ENCODE data around the gene MAPK10.
"Not testable (repeated sequence)": the region's sequence is repeated elsewhere in the genome, so short reads cannot be mapped to it uniquely, and the experiment has no call there.

Gene MAPK10

DNA sequence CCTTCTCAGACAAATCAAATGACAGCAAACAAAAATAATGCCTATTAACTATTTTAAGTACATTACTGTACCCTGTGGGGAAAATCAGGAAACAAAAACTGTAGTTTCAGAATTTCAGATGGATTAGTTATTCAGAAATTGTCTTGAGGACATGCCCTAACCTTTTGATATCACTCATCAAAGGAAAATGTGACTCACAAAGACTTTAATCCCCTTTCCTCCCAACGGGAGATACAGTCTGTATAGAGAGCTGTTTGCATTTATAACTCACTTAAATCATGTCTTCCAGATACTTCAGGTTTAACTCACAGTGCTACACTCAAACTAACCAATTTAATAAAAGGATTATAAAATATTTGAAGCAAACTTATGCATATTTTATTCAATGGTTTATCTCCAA is 304.0 kb downstream of the MAPK10 start:
- FAIRE-seq (no peak), DNase-seq (ENCODE audit: extremely low spot score, insufficient read length, low read depth) (no peak)

DNA sequence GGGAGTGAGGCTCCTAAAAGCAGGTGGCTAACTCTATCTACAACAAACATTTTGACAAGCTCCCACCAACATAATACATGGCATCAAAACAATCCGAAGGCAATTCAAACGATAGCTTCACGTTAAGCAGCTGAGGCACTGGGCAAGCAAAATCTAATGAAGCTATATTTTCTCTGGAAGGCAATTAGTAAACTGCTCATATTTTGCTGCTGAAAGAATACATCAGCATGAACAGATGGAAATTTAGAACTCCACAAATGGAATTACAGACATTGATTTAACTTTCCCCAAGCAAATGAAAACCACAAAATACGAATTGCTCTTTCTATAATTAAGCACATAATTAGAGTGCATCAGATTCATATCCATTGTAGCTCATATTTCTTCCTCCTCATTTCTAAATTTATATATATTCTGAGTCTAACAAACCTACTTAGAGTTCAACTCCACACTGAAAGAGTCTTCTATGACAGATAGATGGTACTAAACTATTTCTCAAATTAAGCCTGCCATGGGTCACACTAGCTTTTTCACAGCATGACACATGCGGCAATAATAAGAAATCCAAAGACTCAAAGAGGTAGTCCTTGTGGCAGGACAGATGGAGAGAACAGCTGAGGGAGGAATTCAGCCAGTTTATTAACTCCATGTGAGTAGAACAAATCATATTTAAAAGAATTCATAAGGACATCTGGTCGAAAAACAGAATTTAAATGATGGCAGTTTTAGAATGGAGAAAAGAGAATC is 305.4 kb downstream of the MAPK10 start:
- FAIRE-seq (no peak), DNase-seq (ENCODE audit: extremely low spot score, insufficient read length, low read depth) (no peak)

DNA sequence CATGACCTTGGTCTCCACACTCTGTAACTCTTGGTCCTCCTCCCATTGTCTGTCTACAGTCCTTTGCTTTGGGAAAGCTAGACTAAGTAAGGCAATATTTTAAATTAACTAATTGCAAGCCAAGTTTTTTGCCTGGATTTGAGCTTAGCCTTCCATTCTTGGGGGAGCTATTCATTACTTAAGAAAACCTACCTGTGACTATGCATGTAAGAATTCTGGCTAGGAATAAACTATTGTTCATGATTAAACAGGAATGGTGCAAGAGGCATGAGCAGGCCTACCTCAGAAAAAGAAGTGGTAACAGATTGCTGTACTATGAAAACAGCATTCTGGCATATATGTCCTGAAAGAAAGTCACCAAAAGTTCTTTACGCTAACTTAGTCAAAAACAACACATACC is 309.4 kb downstream of the MAPK10 start:
- FAIRE-seq (no peak), DNase-seq (ENCODE audit: extremely low spot score, insufficient read length, low read depth) (no peak)

DNA sequence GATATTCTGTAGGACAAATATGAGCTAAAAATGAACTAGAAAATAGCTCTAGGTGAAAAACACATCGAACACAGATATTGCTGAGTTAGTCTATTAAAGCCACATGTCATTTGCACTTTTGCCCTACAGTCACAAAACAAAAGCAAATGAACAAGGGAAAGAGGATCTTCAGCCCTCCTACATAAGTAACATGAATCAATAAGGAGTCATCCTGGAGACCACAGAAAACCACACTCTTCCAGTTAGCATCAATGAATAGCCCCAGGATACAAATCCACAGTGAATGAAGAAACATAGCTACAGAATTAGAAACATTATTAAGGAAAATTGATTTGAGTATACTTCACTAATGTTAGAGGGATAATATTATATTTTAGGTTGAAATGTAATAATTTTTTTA is 311.4 kb downstream of the MAPK10 start:
- FAIRE-seq (no peak), DNase-seq (ENCODE audit: extremely low spot score, insufficient read length, low read depth) (no peak)

DNA sequence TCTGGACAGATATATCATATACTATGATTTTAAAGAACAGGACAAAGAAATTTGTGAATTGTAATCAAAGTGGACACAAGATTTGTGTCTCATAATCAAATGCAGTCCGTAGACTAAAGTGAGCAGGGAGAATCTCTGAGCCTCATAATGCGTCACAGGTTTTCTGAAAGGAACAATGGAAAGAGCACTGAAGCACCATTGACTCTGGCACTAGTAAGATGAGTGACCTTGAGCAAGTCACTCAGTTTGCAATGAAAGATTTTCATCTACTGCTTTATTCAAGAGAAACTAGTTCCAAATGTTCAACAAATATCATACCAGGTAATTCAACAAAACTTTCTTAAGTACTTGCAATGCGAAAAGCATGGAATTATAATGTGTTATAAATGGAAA is 315.3 kb downstream of the MAPK10 start:
- no peak for DNase-seq (ENCODE audit: extremely low spot score, insufficient read length, low read depth)
- FAIRE-seq, result no peak

DNA sequence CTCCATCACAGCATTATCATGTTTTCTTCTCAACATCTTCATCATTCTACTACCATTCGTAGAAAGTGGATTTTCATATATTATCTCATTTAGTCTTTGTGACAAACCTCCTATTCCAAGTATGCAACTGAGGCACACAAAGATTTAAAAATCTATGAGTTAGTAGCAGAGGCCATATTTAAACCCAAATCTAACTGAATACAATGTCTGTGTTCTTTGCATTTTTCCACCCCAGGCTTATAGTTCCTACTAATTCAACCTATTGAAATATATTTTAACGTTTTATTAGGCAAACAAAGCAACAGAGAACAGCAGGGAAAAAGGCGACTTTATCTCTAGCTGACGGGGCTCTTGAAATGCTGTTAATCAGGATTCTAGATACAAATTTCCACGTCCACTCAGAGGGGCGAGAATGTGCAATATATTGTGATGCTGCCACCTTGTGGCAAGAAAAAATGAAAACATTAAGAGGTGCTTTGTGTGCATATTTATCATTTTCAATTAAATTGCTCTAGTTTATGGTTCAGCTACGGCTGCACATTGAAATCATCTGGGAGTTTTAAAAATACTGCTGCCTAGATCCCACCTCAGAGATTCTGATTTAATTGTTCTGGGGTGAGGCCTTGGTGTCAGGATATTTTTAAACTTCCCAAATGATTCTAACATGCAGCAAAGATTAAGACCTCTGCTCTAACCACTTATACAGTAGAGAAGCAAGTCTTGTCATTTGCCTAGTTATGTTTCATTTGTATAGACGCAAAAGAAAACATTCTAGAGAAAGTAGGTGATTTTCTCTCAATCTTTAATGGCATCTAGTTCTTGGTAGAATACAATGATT is 315.9 kb downstream of the MAPK10 start:
- FAIRE-seq, result peak; percentile 81
- no peak for DNase-seq (ENCODE audit: extremely low spot score, insufficient read length, low read depth)

DNA sequence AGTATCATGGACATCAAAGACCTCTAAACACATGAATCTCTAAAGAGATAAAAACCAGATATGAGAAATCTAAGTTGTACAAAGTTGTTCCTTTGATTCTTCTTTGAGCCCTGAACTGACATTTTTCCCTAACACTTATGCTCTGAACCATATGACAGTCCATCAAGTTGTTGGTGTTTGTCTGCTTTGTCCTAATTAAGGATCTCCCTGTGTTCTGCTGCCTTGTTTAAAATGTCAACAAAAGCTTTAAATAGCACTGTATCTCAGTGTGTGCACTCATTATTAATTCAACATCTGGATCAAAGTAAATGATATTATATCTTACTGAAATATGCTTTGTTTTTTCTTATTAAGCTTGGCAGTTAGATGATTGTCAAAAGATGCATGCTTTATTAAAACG is 321.8 kb downstream of the MAPK10 start:
- FAIRE-seq, result no peak

DNA sequence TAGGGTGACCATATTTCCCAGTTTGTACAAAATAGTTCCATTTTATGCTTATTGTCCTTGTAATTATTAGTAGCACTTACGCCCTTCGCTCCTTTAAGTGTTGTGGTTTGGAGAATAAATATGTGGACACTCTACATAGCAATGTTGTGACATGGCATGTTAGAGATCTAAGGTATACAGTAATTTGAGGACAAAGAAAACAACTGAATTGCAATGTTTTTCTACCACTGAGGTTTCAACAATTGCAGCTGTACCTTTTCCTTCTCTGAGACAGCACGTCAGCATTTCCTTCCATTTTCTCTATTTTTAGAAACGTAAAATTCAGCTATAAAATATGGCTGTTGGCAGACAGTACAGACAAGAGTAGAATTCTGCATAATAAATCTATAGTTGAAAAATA is 323.1 kb downstream of the MAPK10 start:
- no peak for FAIRE-seq
- DNase-seq (ENCODE audit: extremely low spot score, insufficient read length, low read depth), result no peak

More for the DNA sequence above, 321.8 kb downstream of the MAPK10 start:
- no peak for DNase-seq (ENCODE audit: extremely low spot score, insufficient read length, low read depth)

DNA sequence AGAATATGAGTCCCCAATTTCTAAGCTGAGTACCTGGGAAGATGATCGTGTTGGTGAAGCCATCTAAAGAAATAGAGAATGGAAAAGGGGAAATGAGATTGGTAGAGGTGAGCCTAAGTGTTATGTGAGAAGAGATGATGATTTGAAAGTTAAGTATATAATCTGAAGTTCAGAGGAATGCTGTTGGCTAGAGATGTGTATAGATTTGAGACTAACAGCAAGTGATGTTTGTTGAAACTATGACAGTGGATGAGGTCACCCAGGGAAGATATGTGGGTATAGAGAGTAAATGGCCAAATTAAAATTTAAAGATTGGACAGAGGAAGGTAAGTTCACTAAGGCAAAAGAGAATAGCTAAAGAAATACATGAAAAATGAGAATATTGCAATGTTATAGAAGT is 324.2 kb downstream of the MAPK10 start:
- DNase-seq (ENCODE audit: extremely low spot score, insufficient read length, low read depth) (no peak), FAIRE-seq (no peak)

DNA sequence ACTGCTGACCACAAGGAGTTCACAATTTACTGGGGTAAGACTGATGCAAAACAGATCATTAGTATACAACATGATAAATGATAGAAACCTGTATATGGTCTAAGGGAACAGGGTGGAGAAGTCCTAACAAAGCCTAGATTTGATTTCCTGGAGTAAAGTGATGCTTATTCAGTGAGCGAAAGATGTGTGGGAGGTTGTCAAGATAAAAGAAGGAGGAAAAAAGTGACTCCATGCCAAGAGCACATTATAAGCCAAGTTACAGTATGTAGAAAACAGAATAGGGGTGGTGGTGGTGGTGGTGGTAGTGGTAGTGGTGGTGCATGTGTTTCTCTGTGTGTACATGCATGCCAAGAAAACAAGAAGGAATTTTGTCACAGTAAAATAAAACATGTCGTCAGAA is 325.2 kb downstream of the MAPK10 start:
- DNase-seq (ENCODE audit: extremely low spot score, insufficient read length, low read depth), result no peak
- no peak for FAIRE-seq

DNA sequence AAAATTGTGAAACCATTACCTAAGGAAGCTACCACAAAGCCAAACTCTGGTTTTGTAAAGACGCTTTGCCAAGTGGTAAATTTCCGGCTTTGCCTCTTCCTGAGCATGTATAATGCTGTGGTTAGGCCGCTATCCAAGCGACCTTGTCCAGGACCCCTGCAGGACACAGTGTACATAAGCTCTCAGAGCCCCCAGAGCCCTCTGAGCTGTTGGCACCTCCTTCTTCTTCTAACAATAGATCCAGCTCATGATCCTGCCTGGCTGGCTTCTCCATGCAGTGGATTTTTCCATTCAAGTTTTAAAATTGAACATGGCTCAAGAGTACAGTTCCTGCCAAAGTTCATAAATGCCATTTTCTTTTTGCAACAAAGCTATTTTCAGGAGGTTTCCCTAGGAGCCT is 326.7 kb downstream of the MAPK10 start:
- no peak for FAIRE-seq
- no peak for DNase-seq (ENCODE audit: extremely low spot score, insufficient read length, low read depth)

DNA sequence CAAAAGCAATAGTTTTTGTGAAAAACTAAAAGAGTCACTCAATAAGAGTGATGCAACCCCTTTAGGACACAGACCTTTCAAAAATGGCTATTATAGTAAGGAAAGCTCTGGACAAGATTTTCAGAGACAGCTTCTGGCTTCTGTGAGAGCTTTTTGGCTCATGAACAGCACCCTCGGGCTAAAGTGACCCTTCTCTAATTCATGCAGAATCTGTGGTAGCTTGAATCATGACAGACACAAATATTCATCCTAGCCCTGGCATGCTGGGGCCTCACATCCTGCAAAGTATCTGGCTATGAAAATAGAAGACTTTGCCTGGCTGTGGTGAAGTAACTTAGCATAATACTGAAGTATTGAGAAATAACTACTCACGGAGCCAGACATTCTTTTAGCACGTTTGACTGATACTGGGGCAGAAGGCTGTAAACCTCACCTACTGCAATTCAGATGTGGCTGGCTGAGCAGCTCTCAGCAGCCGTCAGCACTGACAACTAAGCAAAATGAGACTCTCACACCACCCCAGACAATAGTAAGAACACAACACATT is 327.3 kb downstream of the MAPK10 start:
- no peak for DNase-seq (ENCODE audit: extremely low spot score, insufficient read length, low read depth)
- no peak for FAIRE-seq

DNA sequence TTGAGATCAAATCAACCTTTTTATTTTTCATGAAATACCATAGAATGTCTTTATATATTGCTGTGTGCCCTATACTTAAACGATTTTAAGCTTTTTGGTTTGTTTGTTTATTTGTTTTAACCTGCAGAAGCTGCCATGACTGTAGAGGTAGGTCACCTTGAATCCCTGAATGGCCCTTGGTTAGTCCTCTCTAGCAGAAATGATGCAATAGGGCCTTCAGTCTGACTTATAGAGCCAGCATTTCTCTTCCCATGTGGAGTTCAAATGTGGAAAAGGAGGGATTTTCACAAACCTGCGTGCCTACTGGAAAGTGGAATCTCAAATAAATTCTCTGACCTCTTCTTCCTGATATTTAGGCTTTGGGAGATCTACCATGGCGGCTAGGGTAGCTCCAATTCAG is 327.9 kb downstream of the MAPK10 start:
- FAIRE-seq, result no peak

DNA sequence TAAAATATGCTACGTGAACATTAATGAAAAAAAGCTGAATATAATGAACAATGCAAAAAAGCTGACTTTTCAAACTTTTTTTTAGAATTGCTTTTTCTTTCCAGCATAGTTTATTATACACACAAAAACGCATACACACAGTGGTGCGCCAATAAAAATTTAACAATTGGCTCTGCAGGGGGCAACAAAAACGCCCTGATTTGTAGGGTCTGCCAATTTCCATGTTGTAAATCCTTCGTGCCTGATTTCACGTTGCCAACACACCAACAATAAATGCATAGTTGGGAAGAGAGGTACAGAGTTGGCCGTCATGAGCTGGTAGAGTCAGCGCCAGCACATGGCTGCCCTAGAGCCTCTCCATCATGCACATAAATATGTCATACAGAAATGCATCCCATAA is 333.1 kb downstream of the MAPK10 start:
- FAIRE-seq, result no peak
- no peak for DNase-seq (ENCODE audit: extremely low spot score, insufficient read length, low read depth)

More for the DNA sequence above, 327.9 kb downstream of the MAPK10 start:
- DNase-seq (ENCODE audit: extremely low spot score, insufficient read length, low read depth), result no peak

DNA sequence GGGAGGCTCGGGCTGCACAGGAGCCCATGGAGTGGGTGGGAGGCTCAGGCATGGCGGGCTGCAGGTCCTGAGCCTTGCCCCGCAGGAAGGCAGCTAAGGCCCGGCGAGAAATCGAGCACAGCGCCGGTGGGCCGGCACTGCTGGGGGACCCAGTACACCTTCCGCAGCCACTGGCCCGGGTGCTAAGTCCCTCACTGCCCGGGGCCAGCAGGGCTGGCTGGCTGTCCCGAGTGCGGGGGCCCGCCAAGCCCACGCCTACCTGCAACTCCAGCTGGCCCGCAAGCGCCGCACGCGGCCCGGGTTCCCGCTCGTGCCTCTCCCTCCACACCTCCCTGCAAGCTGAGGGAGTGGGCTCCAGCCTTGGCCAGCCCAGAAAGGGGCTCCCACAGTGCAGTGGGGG is 338.2 kb downstream of the MAPK10 start:
- not testable (repeated sequence) for DNase-seq (ENCODE audit: extremely low spot score, insufficient read length, low read depth); FAIRE-seq

DNA sequence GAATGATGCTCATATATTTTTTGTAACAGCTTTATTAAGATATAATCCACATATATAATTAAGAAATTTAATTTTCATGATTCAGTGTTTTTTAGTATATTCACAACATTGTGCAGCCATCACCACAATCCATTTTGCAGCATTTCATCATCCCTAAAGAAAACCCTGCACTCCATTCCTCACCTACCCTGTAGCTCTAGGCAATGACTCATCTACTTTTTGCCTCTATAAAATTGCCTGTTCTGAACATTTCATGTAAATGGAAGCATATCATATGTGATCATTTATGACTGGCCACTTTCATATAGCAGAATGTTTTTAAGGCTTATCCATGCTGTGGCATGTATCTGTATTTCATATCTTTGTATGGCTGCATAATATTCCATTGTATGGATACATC is 339.9 kb downstream of the MAPK10 start:
- DNase-seq (ENCODE audit: extremely low spot score, insufficient read length, low read depth), result no peak
- no peak for FAIRE-seq

DNA sequence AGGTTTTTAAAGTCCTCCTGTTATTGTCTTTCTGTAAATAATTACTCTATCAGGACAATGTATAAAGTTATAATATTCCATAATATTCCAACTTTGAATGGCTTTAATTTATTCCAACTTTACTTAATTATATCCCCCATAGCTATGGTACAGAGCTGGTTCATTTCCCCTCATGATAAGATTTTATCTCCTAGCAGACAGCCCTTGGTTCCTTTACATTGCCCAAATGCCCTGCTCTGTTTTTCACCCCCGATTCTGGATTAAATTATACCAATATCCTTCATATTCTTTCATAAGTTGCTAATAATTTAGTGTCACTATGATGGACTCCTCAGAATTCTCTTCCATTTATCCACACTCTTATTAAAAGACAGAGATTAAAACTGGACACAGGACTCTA is 340.5 kb downstream of the MAPK10 start:
- FAIRE-seq, result no peak

DNA sequence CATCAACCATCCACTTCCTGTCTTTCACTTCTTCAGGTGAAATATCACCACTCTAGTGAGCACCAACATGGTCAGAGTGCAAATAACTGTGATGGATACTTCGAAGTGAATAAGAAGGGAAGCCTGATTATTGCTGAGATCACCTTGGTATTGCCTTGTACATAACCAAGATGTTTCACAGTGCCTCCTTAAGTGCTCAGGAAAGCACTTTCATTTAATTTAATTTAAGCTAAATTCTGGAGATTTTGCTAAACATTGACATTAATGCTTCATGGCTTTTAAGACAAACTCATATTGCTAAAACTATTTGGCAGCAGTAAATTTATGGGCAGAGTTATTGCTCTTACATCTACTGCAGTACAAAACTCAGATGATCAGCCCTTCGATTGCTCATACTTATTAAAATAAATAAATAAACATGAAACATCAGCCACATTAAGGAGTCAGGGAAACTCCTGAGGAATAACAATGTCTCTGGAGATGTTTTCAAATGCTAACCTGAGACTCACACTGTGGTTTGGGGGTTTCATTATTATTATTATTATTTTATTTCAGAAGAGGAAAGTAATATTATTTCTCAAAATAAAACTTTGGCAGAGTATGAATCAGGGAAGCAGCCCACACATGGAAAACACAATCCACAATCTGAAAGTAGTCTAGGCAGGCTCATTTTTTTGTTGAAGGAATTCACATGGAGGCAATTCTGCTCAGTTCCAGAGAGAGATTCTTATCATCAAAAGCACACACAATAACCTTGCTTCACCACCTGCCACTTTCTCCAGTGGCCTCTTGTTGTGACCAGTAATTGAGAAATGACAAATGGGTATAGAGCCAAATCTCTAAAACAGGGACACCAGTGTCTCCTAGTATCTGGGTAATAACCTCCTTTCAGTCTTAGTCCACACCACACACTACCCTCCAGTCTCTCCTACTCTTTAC is 344.2 kb downstream of the MAPK10 start:
- DNase-seq (ENCODE audit: extremely low spot score, insufficient read length, low read depth) (no peak), FAIRE-seq (peak; percentile 18)

More for the DNA sequence above, 340.5 kb downstream of the MAPK10 start:
- DNase-seq (ENCODE audit: extremely low spot score, insufficient read length, low read depth), result no peak

DNA sequence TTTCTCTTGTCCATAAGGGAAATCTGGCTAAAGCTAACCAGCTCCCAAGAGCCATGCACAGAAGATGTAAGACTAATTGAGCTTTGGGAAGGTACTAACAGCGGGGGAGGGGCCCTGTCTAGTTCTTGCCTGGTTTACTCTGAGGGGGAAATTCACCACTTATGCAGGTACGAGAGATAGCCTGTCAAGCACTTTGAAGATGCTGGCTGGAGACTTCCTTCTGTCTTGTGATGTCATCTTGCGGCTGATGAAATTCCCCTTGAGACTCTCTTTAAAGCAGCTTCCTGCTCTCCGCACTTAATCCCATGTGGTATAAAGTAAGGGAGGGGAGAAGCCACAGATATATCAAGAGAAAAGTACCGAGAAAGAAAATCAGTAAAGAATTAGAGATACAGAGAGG is 345.3 kb downstream of the MAPK10 start:
- no peak for DNase-seq (ENCODE audit: extremely low spot score, insufficient read length, low read depth)
- FAIRE-seq, result peak; percentile 81

DNA sequence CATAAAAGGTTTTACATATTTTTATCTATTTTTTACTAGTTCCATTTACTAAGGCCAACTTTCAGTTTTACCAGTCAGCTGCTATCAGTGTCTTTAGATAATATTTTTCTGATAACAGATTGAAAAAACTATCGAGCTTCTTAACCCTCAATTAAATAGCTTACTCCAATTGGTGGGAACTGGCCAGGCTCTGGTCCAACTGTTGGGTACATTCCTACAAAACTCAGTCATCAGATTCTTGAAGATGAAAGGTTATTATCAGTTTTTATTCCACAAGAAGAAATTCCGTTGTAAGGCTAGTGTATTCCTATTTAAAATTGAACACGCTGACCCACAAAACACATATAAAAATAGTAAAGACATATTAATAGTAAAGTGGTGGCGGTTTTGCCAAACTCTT is 346.2 kb downstream of the MAPK10 start:
- no peak for FAIRE-seq
- DNase-seq (ENCODE audit: extremely low spot score, insufficient read length, low read depth), result no peak

Measured in GM18507 (cell line).